Natural killer cell (primary cell): Measurements from ENCODE around the gene PLXNB1. TPM values are rescaled to one million over a fixed set of nuclear protein-coding genes. Genes with fewer than 3 reads are reported as not detected.
A peak's percentile ranks its signal among the peaks of the same experiment; 100 is the strongest.

Source experiments
- ATAC-seq, 3 donors: fragments of 150-1000 bp in 2 of 3; fragments of 200-7000 bp in 1 of 3; cut with Tn5 transposase; 1 replicate in 1 of 3; 2 replicates in 2 of 3; pipeline ENCODE4 v1.10.0; 2021; ENCODE audit warnings: mild to moderate bottlenecking in 2 of 3, moderate library complexity in 2 of 3
- DNase-seq, 2 donors: peaks; one replicate each; pipeline versions ENCODE4 v3.0.0 to v3.0.0-alpha.2; 2013 to 2021; ENCODE audit warnings: mixed read lengths in 1 of 2
- H3K27ac ChIP-seq: one replicate; pipeline ENCODE4 v1.5.1; 2013; ENCODE audit warnings: mild to moderate bottlenecking, low read length
- H3K27me3 ChIP-seq: one replicate; pipeline ENCODE4 v1.6.1; 2013; ENCODE audit warnings: low read length; ENCODE audit not compliant: control insufficient read depth, insufficient read depth
- H3K36me3 ChIP-seq: one replicate; pipeline ENCODE4 v1.6.1; 2013; ENCODE audit warnings: low read length; ENCODE audit not compliant: control insufficient read depth, insufficient read depth
- H3K4me1 ChIP-seq: one replicate; pipeline ENCODE4 v1.6.1; 2013; ENCODE audit warnings: low read length; ENCODE audit not compliant: control insufficient read depth, insufficient read depth
- H3K4me3 ChIP-seq: one replicate; pipeline ENCODE4 v1.5.1; 2013; ENCODE audit warnings: low read length
- H3K9me3 ChIP-seq: one replicate; pipeline ENCODE4 v1.6.1; 2013; ENCODE audit warnings: low read length; ENCODE audit not compliant: control insufficient read depth, insufficient read depth
- H3K27ac Mint-ChIP-seq, 2 donors: one replicate each; pipeline ENCODE4 v1.8.0; 2022; ENCODE audit warnings: mild to moderate bottlenecking in 2 of 2, mixed read lengths in 2 of 2, moderate library complexity in 1 of 2
- H3K27me3 Mint-ChIP-seq, 2 donors: one replicate each; pipeline ENCODE4 v1.8.0; 2022; ENCODE audit warnings: low read depth in 2 of 2, mixed read lengths in 2 of 2
- H3K36me3 Mint-ChIP-seq: one replicate; pipeline ENCODE4 v1.8.0; 2022; ENCODE audit warnings: mixed read lengths
- H3K4me1 Mint-ChIP-seq, 2 donors: one replicate each; pipeline ENCODE4 v1.8.0; 2022; ENCODE audit warnings: mixed read lengths in 2 of 2
- H3K4me3 Mint-ChIP-seq: one replicate; pipeline ENCODE4 v1.8.0; 2022; ENCODE audit warnings: mild to moderate bottlenecking, moderate library complexity, mixed read lengths
- H3K9me3 Mint-ChIP-seq, 2 donors: one replicate each; pipeline ENCODE4 v1.8.0; 2022; ENCODE audit warnings: mixed read lengths in 2 of 2
- WGBS: methylation state at CpG from one replicate; pipeline ENCODE4 v1.1.7; 2013; ENCODE audit warnings: missing lambda C conversion rate; ENCODE audit not compliant: insufficient coverage; 5-methylcytosine and 5-hydroxymethylcytosine counted together
- intact Hi-C: fragments of 100-400 bp; cut with micrococcal nuclease; formaldehyde crosslinking; loops from one replicate; pipeline ENCODE4 v1.14.2; 2022
- total RNA-seq, 4 donors: library from RNA; stranded (reverse); fragments of 120-200 nt in 1 of 4; gene quantifications; one replicate each; pipeline versions ENCODE4 v1.2.3 to v1.2.4, GENCODE V29; 2013 to 2022
- TF ChIP-seq, protein P1 (sequence below): fragments of 200-600 bp; IDR thresholded peaks from one replicate; pipeline ENCODE4 v1.8.0; 2022; ENCODE audit warnings: antibody characterized with exemption

The PLXNB1 gene
- total RNA-seq, 3 donors from 2014 or later (not counting 1 experiment from before 2014, with no cell fraction given) = 4.3 to 5.0 (median 4.4) TPM

DNA sequence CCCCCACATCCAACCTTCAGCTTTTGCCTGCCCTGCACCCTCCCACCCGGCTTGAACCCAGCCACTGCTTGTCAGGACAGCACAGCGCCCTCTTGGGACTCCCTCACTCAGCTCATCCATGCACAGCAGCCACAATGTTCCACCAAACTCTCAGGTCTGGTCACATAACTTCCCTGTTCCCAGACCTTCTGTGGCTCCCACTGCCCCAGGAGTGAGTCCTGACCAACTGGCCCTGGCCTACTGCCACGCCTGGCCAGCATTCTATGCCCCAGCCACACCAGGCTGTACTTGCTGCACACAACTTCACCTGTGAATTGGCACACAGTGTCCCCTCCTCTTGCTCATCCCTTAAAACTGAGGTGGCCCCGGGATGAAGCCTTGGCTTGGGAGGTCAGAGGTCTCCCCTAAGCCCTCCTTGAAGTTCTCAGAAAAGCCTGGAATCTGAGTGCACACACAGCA lies 21.0 kb downstream of the PLXNB1 start:
- no peak overlapping the region for H3K4me3 ChIP-seq
- no peaks in the 10 kb centered on the region for H3K9me3 ChIP-seq
- Mint-ChIP-seq H3K27ac (no peak overlapping the region), H3K9me3 (no peaks in the 10 kb centered on the region), H3K36me3 (no peaks in the 10 kb centered on the region), H3K4me3 (no peak overlapping the region), H3K4me1 (no peaks in the 10 kb centered on the region), H3K27me3 (no peaks in the 10 kb centered on the region)
- intact Hi-C loops = no loop called here
- peak in 1 of 2 donors; percentile 6 for DNase-seq
- H3K36me3 ChIP-seq = no peaks in the 10 kb centered on the region
- no peaks in the 10 kb centered on the region for H3K4me1 ChIP-seq
- TF ChIP-seq, protein P1, sequence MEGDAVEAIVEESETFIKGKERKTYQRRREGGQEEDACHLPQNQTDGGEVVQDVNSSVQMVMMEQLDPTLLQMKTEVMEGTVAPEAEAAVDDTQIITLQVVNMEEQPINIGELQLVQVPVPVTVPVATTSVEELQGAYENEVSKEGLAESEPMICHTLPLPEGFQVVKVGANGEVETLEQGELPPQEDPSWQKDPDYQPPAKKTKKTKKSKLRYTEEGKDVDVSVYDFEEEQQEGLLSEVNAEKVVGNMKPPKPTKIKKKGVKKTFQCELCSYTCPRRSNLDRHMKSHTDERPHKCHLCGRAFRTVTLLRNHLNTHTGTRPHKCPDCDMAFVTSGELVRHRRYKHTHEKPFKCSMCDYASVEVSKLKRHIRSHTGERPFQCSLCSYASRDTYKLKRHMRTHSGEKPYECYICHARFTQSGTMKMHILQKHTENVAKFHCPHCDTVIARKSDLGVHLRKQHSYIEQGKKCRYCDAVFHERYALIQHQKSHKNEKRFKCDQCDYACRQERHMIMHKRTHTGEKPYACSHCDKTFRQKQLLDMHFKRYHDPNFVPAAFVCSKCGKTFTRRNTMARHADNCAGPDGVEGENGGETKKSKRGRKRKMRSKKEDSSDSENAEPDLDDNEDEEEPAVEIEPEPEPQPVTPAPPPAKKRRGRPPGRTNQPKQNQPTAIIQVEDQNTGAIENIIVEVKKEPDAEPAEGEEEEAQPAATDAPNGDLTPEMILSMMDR = no peak
- WGBS = 74% methylated on average over 4 of the region's 4 CpGs
- H3K27me3 ChIP-seq = no peaks in the 10 kb centered on the region
- ATAC-seq = no peak
- no peak overlapping the region for H3K27ac ChIP-seq

DNA sequence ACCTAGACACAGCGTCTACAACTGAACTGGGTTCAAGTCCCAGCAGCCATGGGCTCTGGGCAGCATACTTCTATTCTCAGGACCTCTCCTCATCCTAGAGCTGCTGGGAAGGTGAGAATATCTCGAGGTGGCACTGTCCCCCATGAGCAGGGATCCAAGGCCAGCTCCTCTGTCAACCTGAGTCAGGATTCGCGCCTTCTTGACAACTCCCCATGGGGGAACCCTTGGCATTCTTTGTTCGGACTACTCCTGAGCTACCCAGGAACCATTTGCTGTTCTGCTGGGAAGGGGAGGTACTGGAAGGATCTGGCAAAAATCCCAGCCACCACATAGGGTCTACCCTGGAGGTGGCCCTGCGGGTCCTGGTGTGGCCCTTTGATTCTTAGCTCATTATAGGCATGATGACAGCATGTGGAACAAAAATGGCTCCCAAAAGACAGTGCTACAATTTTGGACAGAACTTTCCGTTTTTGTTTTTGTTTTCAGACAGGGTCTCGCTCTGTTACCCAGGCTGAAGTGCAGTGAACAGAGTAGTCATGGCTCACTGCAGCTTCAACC lies 22.3 kb downstream of the PLXNB1 start:
- Mint-ChIP-seq H3K4me1 (no peaks in the 10 kb centered on the region), H3K27ac (no peak overlapping the region), H3K9me3 (no peaks in the 10 kb centered on the region), H3K4me3 (no peak overlapping the region), H3K36me3 (no peaks in the 10 kb centered on the region), H3K27me3 (no peaks in the 10 kb centered on the region)
- Histone ChIP-seq H3K4me3 (no peak overlapping the region), H3K27me3 (no peaks in the 10 kb centered on the region), H3K4me1 (no peaks in the 10 kb centered on the region), H3K27ac (no peak overlapping the region), H3K36me3 (no peaks in the 10 kb centered on the region), H3K9me3 (no peaks in the 10 kb centered on the region)
- ATAC-seq (no peak), DNase-seq (no peak)
- intact Hi-C loops = no loop called here
- 89% methylated on average over 8 of the region's 8 CpGs for WGBS
- TF ChIP-seq, protein P1 = no peak

DNA sequence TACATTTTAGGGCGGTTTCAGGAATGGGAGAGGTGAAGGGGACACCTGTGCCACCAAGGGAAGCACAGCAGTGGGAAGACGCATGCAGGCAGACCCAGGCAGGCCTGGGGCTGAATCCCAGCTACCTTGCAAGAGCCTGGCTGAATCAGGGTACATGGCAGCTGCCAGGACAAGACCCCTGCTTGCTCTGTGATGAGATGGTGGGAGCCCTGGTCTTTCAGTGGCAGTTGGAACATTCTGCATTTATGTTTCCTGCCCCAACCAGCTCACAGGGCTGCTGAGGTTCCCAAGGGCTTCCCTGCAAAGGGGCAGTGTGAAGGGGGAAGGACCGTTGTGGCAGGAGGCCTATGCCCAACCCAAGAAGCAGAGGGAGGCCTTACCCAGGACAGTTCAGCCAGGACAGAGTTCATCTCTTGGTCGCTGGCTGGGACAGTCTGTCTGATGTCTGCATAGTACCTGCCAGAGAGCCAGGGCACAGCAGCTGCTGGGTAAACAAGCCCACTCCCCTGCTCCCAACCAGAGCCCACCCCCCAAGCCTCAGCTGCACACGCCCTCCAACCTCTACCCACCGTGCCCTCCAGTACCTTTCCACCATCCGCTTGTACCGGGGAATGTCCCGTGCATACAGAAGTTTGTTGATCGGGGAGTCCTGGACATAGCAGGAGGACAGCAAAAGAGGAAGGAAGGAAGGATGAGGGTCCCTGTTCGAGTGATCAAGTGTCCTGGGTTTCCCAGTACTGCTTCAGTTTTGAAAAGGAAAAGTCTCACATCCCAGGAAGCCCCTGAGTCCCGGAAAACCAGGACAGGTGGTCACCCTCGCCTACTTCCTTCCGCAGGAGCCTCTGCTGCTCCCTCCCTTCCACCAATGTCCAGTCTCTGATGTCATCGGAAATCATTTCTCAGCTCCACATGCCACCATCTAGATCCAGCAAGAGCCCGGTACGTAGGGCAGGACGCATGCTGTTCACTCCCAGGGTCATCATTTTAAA lies 23.1 kb downstream of the PLXNB1 start:
- H3K36me3 Mint-ChIP-seq = no peaks in the 10 kb centered on the region

More for the DNA sequence above, 23.1 kb downstream of the PLXNB1 start:
- ATAC-seq (no peak), DNase-seq (peak in 1 of 2 donors; percentile 12)
- TF ChIP-seq, protein P1 = no peak
- intact Hi-C loops = no loop called here
- Histone ChIP-seq H3K4me1 (no peaks in the 10 kb centered on the region), H3K27me3 (no peaks in the 10 kb centered on the region), H3K27ac (no peak overlapping the region), H3K4me3 (no peak overlapping the region), H3K36me3 (no peaks in the 10 kb centered on the region), H3K9me3 (no peaks in the 10 kb centered on the region)
- 84% methylated on average over 18 of the region's 18 CpGs for WGBS
- no peaks in the 10 kb centered on the region for H3K4me1 Mint-ChIP-seq
- no peak overlapping the region for H3K4me3 Mint-ChIP-seq
- H3K27me3 Mint-ChIP-seq = no peaks in the 10 kb centered on the region
- H3K27ac Mint-ChIP-seq = no peak overlapping the region
- H3K9me3 Mint-ChIP-seq = no peaks in the 10 kb centered on the region
